ENCODE data around the gene TMEM165. TPM values are rescaled to one million over a fixed set of nuclear protein-coding genes. Genes with fewer than 3 reads are reported as not detected.

TMEM165 gene
- total RNA-seq, 3 donors from 2014 or later (not counting 1 experiment from before 2014, with no cell fraction given): 86.9 to 113 (median 102) TPM

GRCh38 chr4:55363691-55364351 is 31.9 kb upstream of the TMEM165 start:
- DNase-seq: no peak
- intact Hi-C loops (cut with micrococcal nuclease): no loop called here
- no peak overlapping the region for H3K27ac ChIP-seq (ENCODE audit: low read length)
- Mint-ChIP-seq H3K9me3 (no peaks in the 10 kb centered on the region), H3K4me1 (no peaks in the 10 kb centered on the region), H3K27ac (no peak overlapping the region), H3K4me3 (no peak overlapping the region), H3K27me3 (ENCODE audit: low read depth in 2 of 2) (no peaks in the 10 kb centered on the region), H3K36me3 (no peaks in the 10 kb centered on the region)
- no peak for TF ChIP-seq CTCF (IDR thresholded peaks at IDR 0.05)
- WGBS (ENCODE audit: insufficient coverage): 98% methylated on average over 8 of the region's 9 CpGs
- no peaks in the 10 kb centered on the region for H3K9me3 ChIP-seq (ENCODE audit: control insufficient read depth, insufficient read depth, low read length)
- H3K4me1 ChIP-seq (ENCODE audit: control insufficient read depth, insufficient read depth, low read length): no peaks in the 10 kb centered on the region
- no peaks in the 10 kb centered on the region for H3K27me3 ChIP-seq (ENCODE audit: control insufficient read depth, insufficient read depth, low read length)
- H3K4me3 ChIP-seq (ENCODE audit: low read length): no peak overlapping the region
- H3K36me3 ChIP-seq (ENCODE audit: control insufficient read depth, insufficient read depth, low read length): peaks cover 2% of the 10 kb centered on the region
- ATAC-seq: no peak

DNA sequence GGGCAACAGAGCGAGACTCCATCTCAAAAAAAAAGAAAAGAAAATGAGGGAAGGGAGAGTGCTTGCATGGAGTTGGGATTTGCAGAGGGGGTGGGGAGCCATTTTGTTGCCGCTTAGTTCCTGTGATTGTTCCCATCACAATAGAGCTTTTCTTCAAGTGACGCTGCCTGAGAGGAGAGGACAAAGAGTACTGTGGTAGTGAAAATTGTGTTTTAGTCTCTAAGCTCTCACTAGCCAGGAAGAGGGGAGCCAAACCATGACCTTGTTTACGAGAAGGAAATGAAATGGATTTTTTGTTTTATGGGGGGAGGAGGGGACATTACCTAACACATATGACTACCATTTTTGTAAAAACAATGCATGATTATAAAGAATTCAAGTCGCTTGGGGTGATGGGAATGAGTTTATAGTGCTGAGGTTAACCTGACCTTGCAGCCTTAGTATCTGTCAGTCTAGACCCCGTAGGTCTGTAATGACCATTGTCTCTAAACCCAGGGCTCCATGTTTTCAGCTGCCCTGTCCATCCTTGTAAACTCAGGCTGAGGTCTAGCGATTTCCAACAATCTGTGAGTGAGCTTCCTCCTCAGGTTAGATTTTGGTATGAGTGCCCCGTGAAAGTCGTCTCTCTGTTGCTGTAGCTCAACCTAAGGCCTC is 30.9 kb upstream of the TMEM165 start:
- DNase-seq (no peak), ATAC-seq (no peak)
- Histone ChIP-seq H3K36me3 (ENCODE audit: control insufficient read depth, insufficient read depth, low read length) (peaks cover 2% of the 10 kb centered on the region), H3K27me3 (ENCODE audit: control insufficient read depth, insufficient read depth, low read length) (no peaks in the 10 kb centered on the region), H3K9me3 (ENCODE audit: control insufficient read depth, insufficient read depth, low read length) (no peaks in the 10 kb centered on the region), H3K4me3 (ENCODE audit: low read length) (no peak overlapping the region), H3K4me1 (ENCODE audit: control insufficient read depth, insufficient read depth, low read length) (no peaks in the 10 kb centered on the region), H3K27ac (ENCODE audit: low read length) (no peak overlapping the region)
- H3K27ac Mint-ChIP-seq: no peak overlapping the region
- H3K4me1 Mint-ChIP-seq: no peaks in the 10 kb centered on the region
- no peaks in the 10 kb centered on the region for H3K36me3 Mint-ChIP-seq
- no peak overlapping the region for H3K4me3 Mint-ChIP-seq
- H3K27me3 Mint-ChIP-seq (ENCODE audit: low read depth in 2 of 2): no peaks in the 10 kb centered on the region
- TF ChIP-seq CTCF (IDR thresholded peaks at IDR 0.05): no peak
- intact Hi-C loops (cut with micrococcal nuclease): no loop called here
- WGBS (ENCODE audit: insufficient coverage): 96% methylated on average over 8 of the region's 9 CpGs
- H3K9me3 Mint-ChIP-seq: no peaks in the 10 kb centered on the region

DNA sequence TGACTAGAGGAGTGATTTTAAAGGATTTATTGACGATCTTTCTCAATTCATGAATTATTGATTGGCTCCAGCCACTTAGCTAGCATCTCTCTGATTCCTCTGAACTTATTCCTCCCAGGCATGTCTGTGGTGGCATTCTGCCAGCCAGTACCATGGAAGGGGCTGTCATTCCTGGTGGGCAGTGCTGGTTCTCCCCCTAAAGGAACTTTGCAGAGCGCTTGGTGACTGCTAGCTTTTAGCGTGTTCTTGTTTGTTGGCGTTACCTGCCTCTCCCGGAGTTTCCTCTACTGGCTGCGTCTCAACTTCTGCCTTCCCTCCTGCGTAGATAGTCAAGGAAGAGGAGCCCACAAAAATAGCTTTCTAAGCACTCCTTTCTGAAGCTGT is 30.4 kb upstream of the TMEM165 start:
- no peak overlapping the region for H3K27ac Mint-ChIP-seq
- 99% methylated on average over 7 of the region's 7 CpGs for WGBS (ENCODE audit: insufficient coverage)
- no peaks in the 10 kb centered on the region for H3K9me3 Mint-ChIP-seq
- H3K4me3 ChIP-seq (ENCODE audit: low read length): no peak overlapping the region
- no peaks in the 10 kb centered on the region for H3K36me3 Mint-ChIP-seq
- DNase-seq (no peak), ATAC-seq (no peak)
- no peaks in the 10 kb centered on the region for H3K4me1 Mint-ChIP-seq
- intact Hi-C loops (cut with micrococcal nuclease): no loop called here
- H3K27me3 Mint-ChIP-seq (ENCODE audit: low read depth in 2 of 2): no peaks in the 10 kb centered on the region
- H3K4me1 ChIP-seq (ENCODE audit: control insufficient read depth, insufficient read depth, low read length): no peaks in the 10 kb centered on the region
- no peaks in the 10 kb centered on the region for H3K27me3 ChIP-seq (ENCODE audit: control insufficient read depth, insufficient read depth, low read length)
- no peak for TF ChIP-seq CTCF (IDR thresholded peaks at IDR 0.05)
- H3K27ac ChIP-seq (ENCODE audit: low read length): no peak overlapping the region
- no peak overlapping the region for H3K4me3 Mint-ChIP-seq
- peaks cover 2% of the 10 kb centered on the region for H3K36me3 ChIP-seq (ENCODE audit: control insufficient read depth, insufficient read depth, low read length)
- no peaks in the 10 kb centered on the region for H3K9me3 ChIP-seq (ENCODE audit: control insufficient read depth, insufficient read depth, low read length)

All from natural killer cell (primary cell).